Pancreas (tissue), 10 donors: ENCODE measurements around the gene BRAT1. TPM values are rescaled to one million over a fixed set of nuclear protein-coding genes. Genes with fewer than 3 reads are reported as not detected.
"Not testable (repeated sequence)": the region's sequence is repeated elsewhere in the genome, so short reads cannot be mapped to it uniquely, and the experiment has no call there.

Experiments
- ATAC-seq, 4 donors: fragments of 200-7000 bp; cut with Tn5 transposase; one replicate each; pipeline versions ENCODE4 v1.8.0 to v1.9.1; 2020; ENCODE audit warnings: mild to moderate bottlenecking in 4 of 4, moderate library complexity in 4 of 4
- DNase-seq, 6 donors: peaks; one replicate each; pipeline ENCODE4 v3.0.0-alpha.2; 2020
- FAIRE-seq: peaks from 2 replicates; lab custom pipeline; 2012; peaks lifted over from hg19 to GRCh38; lab: Jason Lieb, UNC
- H3K27ac ChIP-seq, 4 donors: fragments of 200-600 bp; sonication (generic); 1 replicate in 3 of 4; 2 replicates in 1 of 4; pipeline versions ENCODE4 v1.5.0 to v1.8.0; 2020
- H3K27me3 ChIP-seq, 4 donors: fragments of 200-600 bp; one replicate each; pipeline ENCODE4 v1.8.0; 2021
- H3K36me3 ChIP-seq, 3 donors: fragments of 200-600 bp; sonication (generic) in 1 of 3; one replicate each; pipeline versions ENCODE4 v1.5.0 to v1.8.0; 2020 to 2021
- H3K4me1 ChIP-seq, 3 donors: fragments of 200-600 bp; one replicate each; pipeline ENCODE4 v1.8.0; 2021
- H3K4me3 ChIP-seq, 4 donors: fragments of 200-600 bp; sonication (generic) in 2 of 4; one replicate each; pipeline versions ENCODE4 v1.5.0 to v1.8.0; 2020 to 2021
- H3K9me3 ChIP-seq, 4 donors: fragments of 200-600 bp; one replicate each; pipeline ENCODE4 v1.8.0; 2021
- WGBS, 2 donors: extraction: QIAGEN DNeasy Blood & Tissue Kit; methylation state at CpG; one replicate each; pipeline ENCODE4 v1.1.7; 2013; 5-methylcytosine and 5-hydroxymethylcytosine counted together
- intact Hi-C, 3 donors: fragments of 100-400 bp; cut with DNase I; formaldehyde crosslinking; loops; one replicate each; pipeline versions ENCODE4 v1.11.1 to v1.14.2; 2022
- polyA plus RNA-seq, 2 donors: library from polyadenylated mRNA; stranded (reverse); fragments of 200-250 nt; gene quantifications; one replicate each; pipeline ENCODE4 v1.2.3, GENCODE V29; 2013
- total RNA-seq, 6 donors: library from RNA; stranded (reverse); fragmentation: NEBNext Ultra II Directional in 4 of 6; extraction: Animal tissue kit (Norgen Biotek cat#: 25700) in 4 of 6; gene quantifications; one replicate each; pipeline versions ENCODE4 v1.2.1 to v1.2.4, GENCODE V29; 2021 to 2023
- TF ChIP-seq, protein P1 (sequence below), 4 donors: fragments of 200-600 bp; sonication (generic) in 3 of 4; IDR thresholded peaks; one replicate each; pipeline versions ENCODE4 v1.5.0 to v1.8.0; 2021; ENCODE audit warnings: antibody characterized with exemption in 4 of 4
- donor health status: healthy with polysubstance abuse.
- donor health status: DM: no; HTN: no; CAD: no; lungs with moderate emphysema.
- donor health status: DM: no; HTN: no; CAD: no.
- donor health status: control.
- donor health status: control.
- donor health status: Bipolar disorder and iron deficiency.
- donor health status: DM: yes; HTN: yes; CAD: no.
- donor health status: DM: no; HTN: no; CAD: no.
- donor health status: DM: no; HTN: no; CAD: no.
- donor health status: DM: yes; HTN: yes; CAD: no.

The BRAT1 gene
- total and polyA plus RNA-seq, 8 donors: 11.8 to 54.4 (median 15.2) TPM

DNA sequence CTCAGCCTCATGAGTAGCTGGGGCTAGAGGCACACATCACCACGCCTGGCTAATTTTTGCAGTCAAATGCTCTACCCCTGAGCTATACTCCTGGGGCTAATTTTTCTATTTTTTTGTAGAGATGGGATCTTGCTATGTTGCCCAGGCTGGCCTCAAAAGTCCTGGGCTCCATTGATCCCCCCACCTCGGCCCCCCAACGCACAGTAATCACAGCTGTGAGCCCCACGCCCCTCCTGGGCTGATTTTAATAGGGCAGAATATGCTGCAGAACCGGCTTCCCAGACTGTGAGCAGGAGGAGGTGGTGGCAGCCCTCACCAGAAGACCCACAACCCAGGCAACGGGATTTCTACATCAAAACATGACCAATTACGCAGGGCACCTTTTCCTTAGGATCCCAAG is 15.2 kb downstream of the BRAT1 start:
- peaks cover 0 to 19% (median 17%) of the 10 kb centered on the region in 3 donors for H3K36me3 ChIP-seq
- FAIRE-seq: no peak

DNA sequence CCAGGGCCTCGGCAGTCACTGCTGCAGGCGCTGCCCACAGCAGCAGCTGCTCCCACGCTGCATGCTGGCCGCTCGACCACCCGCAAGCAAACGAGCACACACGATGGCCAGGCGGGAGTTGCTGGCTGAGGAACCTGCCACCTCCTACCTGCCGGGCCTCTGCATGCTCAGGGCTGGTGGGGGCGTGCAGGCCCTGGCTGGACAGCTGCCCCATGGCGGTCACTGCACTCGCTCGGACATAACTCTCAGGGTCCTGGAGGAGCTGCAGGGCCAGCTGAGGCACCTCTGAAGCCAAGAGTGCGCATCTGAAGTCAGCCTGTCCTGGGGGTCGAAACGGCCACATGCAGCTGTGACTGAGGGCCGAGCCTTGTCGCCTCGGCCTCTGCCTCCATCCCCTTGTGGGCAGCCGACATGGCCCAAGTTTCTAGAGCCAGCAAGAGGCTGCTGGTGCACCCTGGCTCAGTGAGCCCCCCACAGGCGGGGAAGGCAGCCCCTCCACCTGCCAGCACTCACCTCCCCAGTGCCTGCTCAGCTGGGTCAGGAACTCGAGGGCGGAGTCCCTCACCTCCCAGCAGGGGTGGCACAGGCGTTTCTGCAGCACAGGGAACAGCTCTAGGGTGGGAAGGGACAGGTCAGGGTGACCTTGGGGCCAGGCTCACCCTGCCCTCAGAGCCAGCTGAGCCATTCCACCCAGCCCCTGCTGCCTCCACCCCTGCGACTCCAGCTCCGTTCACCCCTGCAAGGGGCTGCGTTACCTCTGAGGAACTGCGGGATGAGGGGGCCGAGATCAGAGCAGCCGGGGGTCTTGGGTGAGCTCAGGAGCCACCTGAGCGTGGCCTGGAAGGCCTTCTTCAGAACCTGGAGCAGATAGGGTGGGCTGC is 16.1 kb downstream of the BRAT1 start:
- Histone ChIP-seq H3K36me3 (peaks cover 0 to 19% (median 17%) of the 10 kb centered on the region in 3 donors), H3K27me3 (no peaks in the 10 kb centered on the region), H3K9me3 (no peaks in the 10 kb centered on the region), H3K4me3 (no peak overlapping the region), H3K27ac (no peak overlapping the region), H3K4me1 (no peaks in the 10 kb centered on the region)
- WGBS, 2 donors: 93% methylated on average over 31 to 32 of the region's 32 CpGs
- intact Hi-C loops: no loop called here
- FAIRE-seq: no peak
- peak in 1 of 4 donors; percentile 7 for ATAC-seq
- peak in 2 of 6 donors; percentile 51 to 78 for DNase-seq
- TF ChIP-seq, protein P1, sequence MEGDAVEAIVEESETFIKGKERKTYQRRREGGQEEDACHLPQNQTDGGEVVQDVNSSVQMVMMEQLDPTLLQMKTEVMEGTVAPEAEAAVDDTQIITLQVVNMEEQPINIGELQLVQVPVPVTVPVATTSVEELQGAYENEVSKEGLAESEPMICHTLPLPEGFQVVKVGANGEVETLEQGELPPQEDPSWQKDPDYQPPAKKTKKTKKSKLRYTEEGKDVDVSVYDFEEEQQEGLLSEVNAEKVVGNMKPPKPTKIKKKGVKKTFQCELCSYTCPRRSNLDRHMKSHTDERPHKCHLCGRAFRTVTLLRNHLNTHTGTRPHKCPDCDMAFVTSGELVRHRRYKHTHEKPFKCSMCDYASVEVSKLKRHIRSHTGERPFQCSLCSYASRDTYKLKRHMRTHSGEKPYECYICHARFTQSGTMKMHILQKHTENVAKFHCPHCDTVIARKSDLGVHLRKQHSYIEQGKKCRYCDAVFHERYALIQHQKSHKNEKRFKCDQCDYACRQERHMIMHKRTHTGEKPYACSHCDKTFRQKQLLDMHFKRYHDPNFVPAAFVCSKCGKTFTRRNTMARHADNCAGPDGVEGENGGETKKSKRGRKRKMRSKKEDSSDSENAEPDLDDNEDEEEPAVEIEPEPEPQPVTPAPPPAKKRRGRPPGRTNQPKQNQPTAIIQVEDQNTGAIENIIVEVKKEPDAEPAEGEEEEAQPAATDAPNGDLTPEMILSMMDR (IDR thresholded peaks at IDR 0.05): no peak

More for the DNA sequence above, 15.2 kb downstream of the BRAT1 start:
- TF ChIP-seq, protein P1 (IDR thresholded peaks at IDR 0.05): no peak
- Histone ChIP-seq H3K4me3 (no peak overlapping the region), H3K9me3 (no peaks in the 10 kb centered on the region), H3K4me1 (no peaks in the 10 kb centered on the region), H3K27ac (no peak overlapping the region), H3K27me3 (no peaks in the 10 kb centered on the region)
- peak in 2 of 6 donors; percentile 30 to 35 for DNase-seq
- ATAC-seq: no peak
- WGBS, 2 donors: 90% methylated on average over 7 of the region's 7 CpGs
- intact Hi-C loops: no loop called here

DNA sequence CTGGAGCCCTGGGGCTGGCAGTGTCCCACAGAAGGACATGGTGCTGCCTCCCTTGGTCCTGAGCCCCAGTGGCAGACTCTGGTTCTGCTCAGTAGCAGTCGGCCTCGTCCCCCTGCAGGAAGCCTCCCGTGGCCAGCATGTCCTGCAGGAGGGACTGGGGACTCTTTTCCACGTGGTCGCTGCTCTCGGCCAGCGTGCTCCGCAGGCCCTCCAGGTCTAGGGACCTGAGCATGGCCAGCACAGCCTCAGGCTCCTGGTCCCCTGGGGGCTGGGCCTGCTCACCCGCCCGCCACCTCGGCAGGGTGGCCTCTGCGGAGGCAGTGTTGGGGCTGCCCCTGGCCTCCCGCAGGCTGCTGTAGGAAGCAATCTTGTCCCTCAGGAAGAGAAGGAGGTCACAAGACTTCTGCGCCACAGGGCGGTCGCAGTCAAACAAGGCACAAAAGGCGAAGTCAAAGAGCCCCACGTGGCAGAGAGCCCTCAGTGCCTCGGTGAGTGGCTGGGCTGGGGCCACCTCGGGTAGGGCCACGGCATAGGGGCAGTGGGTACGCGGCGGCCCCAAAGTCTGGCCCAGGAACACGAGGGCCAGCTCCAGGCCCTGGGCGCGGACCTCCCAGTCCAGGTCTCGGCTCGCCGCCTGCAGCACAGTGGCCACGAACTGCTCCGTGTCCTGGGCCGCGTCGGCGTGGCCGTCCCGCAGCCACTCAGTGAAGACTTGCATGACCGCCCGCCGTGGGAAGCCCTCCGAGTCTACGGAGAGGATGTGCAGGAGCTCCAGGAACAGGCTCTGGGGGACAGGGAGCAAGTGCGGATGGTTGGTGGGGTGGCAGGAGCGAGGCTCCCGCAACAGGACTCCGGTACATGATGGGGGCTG is 17.1 kb downstream of the BRAT1 start:
- ATAC-seq (peak in 1 of 4 donors; percentile 5), DNase-seq (peak in 3 of 6 donors; percentile 49 to 77 (median 57)), FAIRE-seq (no peak)
- peaks cover 0 to 14% (median 13%) of the 10 kb centered on the region in 3 donors for H3K36me3 ChIP-seq
- no peak overlapping the region for H3K4me3 ChIP-seq
- intact Hi-C loops: no loop called here
- H3K27me3 ChIP-seq: no peaks in the 10 kb centered on the region
- H3K9me3 ChIP-seq: no peaks in the 10 kb centered on the region
- no peak overlapping the region for H3K27ac ChIP-seq
- WGBS, 2 donors: 92 to 94% methylated on average over 42 to 47 of the region's 47 CpGs
- TF ChIP-seq, protein P1 (IDR thresholded peaks at IDR 0.05): no peak
- H3K4me1 ChIP-seq: no peaks in the 10 kb centered on the region

DNA sequence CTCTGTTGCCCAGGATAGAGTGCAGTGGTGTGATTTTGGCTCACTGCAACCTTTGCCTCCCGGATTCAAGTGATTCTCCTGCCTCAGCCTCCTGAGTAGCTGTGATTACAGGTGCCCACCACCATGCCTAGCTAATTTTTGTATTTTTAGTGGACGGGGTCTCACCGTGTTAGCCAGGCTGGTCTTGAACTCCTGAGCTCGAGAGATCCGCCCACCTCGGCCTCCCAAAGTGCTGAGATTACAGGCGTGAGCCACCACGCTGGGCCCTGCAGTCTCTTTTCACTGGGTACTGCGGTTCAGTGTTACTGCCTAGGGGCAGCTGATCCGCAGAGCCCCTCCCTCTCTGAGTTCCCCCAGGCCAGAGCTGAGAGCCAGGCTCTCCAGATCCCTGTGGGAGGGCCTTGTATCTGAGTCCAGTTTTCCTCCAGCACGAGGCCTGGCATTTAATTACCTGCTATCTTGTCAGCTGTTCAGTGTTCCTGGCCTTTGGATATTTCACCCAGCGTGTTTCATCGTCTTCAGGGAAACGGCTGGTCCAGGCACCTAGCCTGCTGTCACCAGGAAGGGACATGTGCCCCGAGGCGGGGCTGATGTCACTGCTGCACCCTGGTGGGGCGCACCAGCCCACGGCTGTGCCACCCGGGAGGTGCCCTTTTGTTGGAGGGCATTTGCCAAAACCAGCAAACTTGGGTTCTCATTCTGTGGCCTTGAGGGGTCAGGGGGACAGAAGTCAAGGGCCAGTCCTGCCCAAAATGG is 19.3 kb downstream of the BRAT1 start:
- H3K36me3 ChIP-seq, ATAC-seq, H3K9me3 ChIP-seq, H3K4me3 ChIP-seq, H3K4me1 ChIP-seq, H3K27ac ChIP-seq, intact Hi-C loops, FAIRE-seq, H3K27me3 ChIP-seq: not testable (repeated sequence)
- DNase-seq: peak in 2 of 6 donors; percentile 20 to 45
- WGBS, 2 donors: 69 to 75% methylated on average over 18 to 19 of the region's 19 CpGs

DNA sequence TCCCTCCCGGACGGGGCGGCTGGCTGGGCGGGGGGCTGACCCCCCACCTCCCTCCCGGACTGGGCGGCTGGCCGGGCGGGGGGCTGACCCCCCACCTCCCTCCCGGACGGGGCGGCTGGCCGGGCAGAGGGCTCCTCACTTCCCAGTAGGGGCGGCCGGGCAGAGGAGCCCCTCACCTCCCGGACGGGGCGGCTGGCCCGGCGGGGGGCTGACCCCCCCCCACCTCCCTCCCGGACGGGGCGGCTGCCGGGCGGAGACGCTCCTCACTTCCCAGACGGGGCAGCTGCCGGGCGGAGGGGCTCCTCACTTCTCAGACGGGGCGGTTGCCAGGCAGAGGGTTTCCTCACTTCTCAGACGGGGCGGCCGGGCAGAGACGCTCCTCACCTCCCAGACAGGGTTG is 21.1 kb downstream of the BRAT1 start:
- FAIRE-seq, H3K27ac ChIP-seq, intact Hi-C loops, H3K27me3 ChIP-seq, H3K4me3 ChIP-seq, H3K36me3 ChIP-seq, ATAC-seq, H3K9me3 ChIP-seq: not testable (repeated sequence)
- WGBS, 2 donors: 80 to 90% methylated on average over 2 to 25 of the region's 34 CpGs
- DNase-seq: peak in 1 of 6 donors; percentile 33
- H3K4me1 ChIP-seq: peaks cover 0 to 16% (median 0%) of the 10 kb centered on the region in 3 donors

DNA sequence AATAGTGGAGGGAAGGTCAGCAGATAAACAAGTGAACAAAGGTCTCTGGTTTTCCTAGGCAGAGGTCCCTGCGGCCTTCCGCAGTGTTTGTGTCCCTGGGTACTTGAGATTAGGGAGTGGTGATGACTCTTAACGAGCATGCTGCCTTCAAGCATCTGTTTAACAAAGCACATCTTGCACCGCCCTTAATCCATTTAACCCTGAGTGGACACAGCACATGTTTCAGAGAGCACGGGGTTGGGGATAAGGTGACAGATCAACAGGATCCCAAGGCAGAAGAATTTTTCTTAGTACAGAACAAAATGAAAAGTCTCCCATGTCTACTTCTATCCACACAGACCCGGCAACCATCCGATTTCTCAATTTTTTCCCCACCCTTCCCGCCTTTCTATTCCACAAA is 21.8 kb downstream of the BRAT1 start:
- not testable (repeated sequence) for FAIRE-seq, ATAC-seq

DNA sequence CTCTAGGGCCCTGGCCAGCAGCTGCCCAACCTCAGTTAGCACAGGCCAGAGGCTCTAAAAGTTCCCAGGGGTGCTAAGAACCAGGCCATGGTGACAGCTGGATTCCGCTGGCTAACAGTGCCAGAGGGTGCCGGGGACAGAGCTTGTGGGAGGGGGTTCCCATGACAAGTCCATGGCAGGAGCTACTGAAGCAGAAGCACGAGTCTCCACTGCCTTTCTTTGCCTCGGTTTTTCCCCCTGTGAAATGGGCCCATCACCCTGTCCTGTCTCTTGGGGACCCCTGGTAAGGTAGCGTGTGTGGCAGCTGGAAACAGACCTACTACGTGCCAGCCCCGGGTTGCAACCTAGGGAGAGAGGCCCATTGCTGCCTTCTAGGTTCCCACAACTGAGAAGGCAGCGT is 22.5 kb downstream of the BRAT1 start:
- H3K27me3 ChIP-seq, FAIRE-seq, intact Hi-C loops, H3K9me3 ChIP-seq, H3K4me3 ChIP-seq, H3K36me3 ChIP-seq, H3K27ac ChIP-seq: not testable (repeated sequence)
- WGBS, 2 donors: 74 to 81% methylated on average over 5 of the region's 8 CpGs
- H3K4me1 ChIP-seq: peaks cover 8 to 30% (median 9%) of the 10 kb centered on the region in 3 donors
- DNase-seq (peak in 2 of 6 donors; percentile 43 to 51), ATAC-seq (peak in 1 of 4 donors; percentile 1)

More for the DNA sequence above, 21.8 kb downstream of the BRAT1 start:
- H3K4me3 ChIP-seq, intact Hi-C loops, H3K36me3 ChIP-seq, DNase-seq, H3K9me3 ChIP-seq, H3K27ac ChIP-seq, H3K27me3 ChIP-seq: not testable (repeated sequence)
- 24% methylated on average over 3 of the region's 8 CpGs; no CpG with 5 or more reads in 1 of the 2 donors for WGBS, 2 donors
- peaks cover 5 to 22% (median 6%) of the 10 kb centered on the region in 3 donors for H3K4me1 ChIP-seq

DNA sequence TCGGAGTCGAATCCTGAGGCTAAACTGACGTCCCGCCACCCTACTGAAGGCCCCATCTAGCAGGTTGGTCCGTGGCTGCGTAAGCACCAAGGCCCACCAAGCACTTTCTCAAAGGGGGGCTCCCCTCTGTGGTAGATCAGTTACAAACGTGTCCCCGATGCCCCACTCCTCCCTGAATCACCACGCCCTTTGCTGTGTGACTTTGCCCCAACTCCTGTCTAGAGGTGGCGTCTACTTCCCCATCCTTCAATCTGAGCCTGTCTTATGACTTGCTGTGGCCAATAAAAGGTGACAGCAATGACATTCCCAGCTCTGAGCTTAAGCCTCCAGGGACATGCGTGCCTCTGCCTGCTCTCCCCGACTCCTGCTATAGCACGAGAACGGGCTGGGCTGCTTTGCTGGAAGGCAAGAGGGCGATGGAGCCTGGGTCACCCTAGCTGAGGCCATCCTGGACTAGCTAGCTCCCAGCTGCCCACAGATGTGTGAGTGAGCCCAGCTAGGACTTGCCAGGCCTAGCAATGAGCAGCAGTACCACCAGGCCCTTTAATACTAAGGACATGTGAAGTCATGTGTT is 23.0 kb downstream of the BRAT1 start:
- FAIRE-seq, H3K4me3 ChIP-seq, H3K9me3 ChIP-seq, H3K36me3 ChIP-seq, intact Hi-C loops, H3K27ac ChIP-seq, H3K27me3 ChIP-seq: not testable (repeated sequence)
- WGBS, 2 donors: 66 to 76% methylated on average over 10 to 13 of the region's 15 CpGs
- ATAC-seq: peak in 1 of 4 donors; percentile 3
- peak in 2 of 6 donors; percentile 41 to 44 for DNase-seq
- H3K4me1 ChIP-seq: peaks cover 12 to 35% (median 15%) of the 10 kb centered on the region in 3 donors
